ENCODE results near the gene SCN1B. TPM values are rescaled to one million over a fixed set of nuclear protein-coding genes. Genes with fewer than 3 reads are reported as not detected.

Gene SCN1B
- total RNA-seq, 1 donor from 2014 or later, result 1.1 TPM

- Mint-ChIP-seq H3K36me3 (no peaks in the 10 kb centered on the region), H3K4me3 (no peak overlapping the region), H3K4me1 (ENCODE audit: unreplicated experiment) (peaks cover 5% of the 10 kb centered on the region), H3K27ac (no peak overlapping the region), H3K9me3 (no peaks in the 10 kb centered on the region), H3K27me3 (peaks cover 4% of the 10 kb centered on the region)
- no peak for TF ChIP-seq CTCF (conservative IDR thresholded peaks at IDR 0.05)
- no peak for DNase-seq (ENCODE audit: extremely low spot score, unreplicated experiment)
Measured at GRCh38 chr19:35051796-35052195, 21.5 kb downstream of the SCN1B start.

GRCh38 chr19:35052599-35053190 is 22.4 kb downstream of the SCN1B start:
- H3K9me3 Mint-ChIP-seq, result no peaks in the 10 kb centered on the region
- no peak overlapping the region for H3K4me3 Mint-ChIP-seq
- H3K4me1 Mint-ChIP-seq (ENCODE audit: unreplicated experiment), result no peaks in the 10 kb centered on the region
- TF ChIP-seq CTCF (conservative IDR thresholded peaks at IDR 0.05), result no peak
- peaks cover 4% of the 10 kb centered on the region for H3K27me3 Mint-ChIP-seq
- no peaks in the 10 kb centered on the region for H3K36me3 Mint-ChIP-seq
- DNase-seq (ENCODE audit: extremely low spot score, unreplicated experiment), result no peak
- no peak overlapping the region for H3K27ac Mint-ChIP-seq

- TF ChIP-seq CTCF (conservative IDR thresholded peaks at IDR 0.05), result no peak
- H3K27ac Mint-ChIP-seq, result no peak overlapping the region
- no peak overlapping the region for H3K4me3 Mint-ChIP-seq
- no peaks in the 10 kb centered on the region for H3K9me3 Mint-ChIP-seq
- H3K36me3 Mint-ChIP-seq, result no peaks in the 10 kb centered on the region
- no peaks in the 10 kb centered on the region for H3K4me1 Mint-ChIP-seq (ENCODE audit: unreplicated experiment)
- peaks cover 4% of the 10 kb centered on the region for H3K27me3 Mint-ChIP-seq
- DNase-seq (ENCODE audit: extremely low spot score, unreplicated experiment), result no peak
Measured at GRCh38 chr19:35053667-35054293, 23.5 kb downstream of the SCN1B start.

- Mint-ChIP-seq H3K27me3 (peaks cover 4% of the 10 kb centered on the region), H3K9me3 (no peaks in the 10 kb centered on the region), H3K4me3 (no peak overlapping the region), H3K4me1 (ENCODE audit: unreplicated experiment) (no peaks in the 10 kb centered on the region), H3K27ac (no peak overlapping the region), H3K36me3 (no peaks in the 10 kb centered on the region)
- TF ChIP-seq CTCF (conservative IDR thresholded peaks at IDR 0.05), result no peak
- no peak for DNase-seq (ENCODE audit: extremely low spot score, unreplicated experiment)
Measured at GRCh38 chr19:35054626-35055025, 24.4 kb downstream of the SCN1B start.

GRCh38 chr19:35055715-35056179 is 25.5 kb downstream of the SCN1B start:
- no peaks in the 10 kb centered on the region for H3K9me3 Mint-ChIP-seq
- no peak for DNase-seq (ENCODE audit: extremely low spot score, unreplicated experiment)
- no peak overlapping the region for H3K4me3 Mint-ChIP-seq
- peaks cover 4% of the 10 kb centered on the region for H3K27me3 Mint-ChIP-seq
- no peaks in the 10 kb centered on the region for H3K4me1 Mint-ChIP-seq (ENCODE audit: unreplicated experiment)
- H3K27ac Mint-ChIP-seq, result no peak overlapping the region
- TF ChIP-seq CTCF (conservative IDR thresholded peaks at IDR 0.05), result peak; percentile 48
- H3K36me3 Mint-ChIP-seq, result no peaks in the 10 kb centered on the region

Measured in type B pancreatic cell (in vitro differentiated cells).